ENCODE results near the gene HLX. TPM values are rescaled to one million over a fixed set of nuclear protein-coding genes. Genes with fewer than 3 reads are reported as not detected.

HLX gene
- polyA plus RNA-seq, 1 of the 3 experiments (the other 2 are of a cell fraction): 21.4 TPM

GRCh38 chr1:220915117-220915440 lies 35.8 kb downstream of the HLX start:
- CTCF ChIA-PET: interaction anchor here (1.2 kb wide), 1 partner anchor 288 kb away, joined by 3 read pairs; no protein-coding TSS in a partner anchor
- WGBS (ENCODE audit: low lambda C conversion rate): 77% methylated on average over 4 of the region's 4 CpGs

GRCh38 chr1:220915954-220916353 lies 36.7 kb downstream of the HLX start:
- Histone ChIP-seq H3F3A (replicated peaks; ENCODE audit: insufficient read depth) (no peaks in the 10 kb centered on the region), H3K9ac (no peak overlapping the region), H3K36me3 (replicated peaks in 1 of 2; ENCODE audit: control insufficient read depth in 1 of 2, insufficient read depth in 2 of 2, low read length in 1 of 2) (no peaks in the 10 kb centered on the region), H3K27me3 (ENCODE audit: insufficient read depth) (no peaks in the 10 kb centered on the region), H3K27ac (ENCODE audit: low read depth in 2 of 2, low read length in 1 of 2) (no peak overlapping the region), H3K4me1 (ENCODE audit: control insufficient read depth in 1 of 2, insufficient read depth in 2 of 2, low read depth in 1 of 2, low read length in 1 of 2) (no peaks in the 10 kb centered on the region), H3K79me2 (ENCODE audit: insufficient read depth) (no peaks in the 10 kb centered on the region), H2AFZ (ENCODE audit: low read depth) (no peak overlapping the region), H4K20me1 (ENCODE audit: insufficient read depth) (no peaks in the 10 kb centered on the region), H3K9me2 (no peaks in the 10 kb centered on the region), H3K4me3 (ENCODE audit: low read depth in 2 of 2, low read length in 1 of 2) (no peak overlapping the region), H3K9me3 (no peaks in the 10 kb centered on the region), H3K4me2 (no peak overlapping the region)
- no peak for TF ChIP-seq TEAD4 (IDR thresholded peaks at IDR 0.05; ENCODE audit: borderline replicate concordance, insufficient read depth)
- no peak for TF ChIP-seq NRF1 (IDR thresholded peaks at IDR 0.05; ENCODE audit: low read depth, low read length)
- no peak for TF ChIP-seq FOSL2 (IDR thresholded peaks at IDR 0.05; ENCODE audit: borderline replicate concordance, low read depth)
- TF ChIP-seq EP300 (IDR thresholded peaks at IDR 0.05; ENCODE audit: borderline replicate concordance in 1 of 2, low read depth in 1 of 2, low read length in 1 of 2): no peak
- TF ChIP-seq CTCF (IDR thresholded peaks at IDR 0.05): no peak
- TF ChIP-seq POLR2AphosphoS5 (IDR thresholded peaks at IDR 0.05; ENCODE audit: low read depth, low read length): no peak
- no peak for TF ChIP-seq CHD2 (IDR thresholded peaks at IDR 0.05; ENCODE audit: low read length, partially characterized antibody)
- no peak for TF ChIP-seq MEF2A (IDR thresholded peaks at IDR 0.05; ENCODE audit: borderline replicate concordance, low read depth)
- no peak for TF ChIP-seq SIN3A (IDR thresholded peaks at IDR 0.05; ENCODE audit: borderline replicate concordance, low read depth, low read length)
- no peak for TF ChIP-seq RXRA (IDR thresholded peaks at IDR 0.05; ENCODE audit: borderline replicate concordance, low read depth)
- no peak for TF ChIP-seq MXI1 (IDR thresholded peaks at IDR 0.05; ENCODE audit: low read depth, low read length)
- TF ChIP-seq YY1 (IDR thresholded peaks at IDR 0.05; ENCODE audit: low read depth): no peak
- no peak for TF ChIP-seq NFIC (IDR thresholded peaks at IDR 0.05; ENCODE audit: borderline replicate concordance)
- no peak for TF ChIP-seq RFX5 (IDR thresholded peaks at IDR 0.05; ENCODE audit: low read length)
- WGBS (ENCODE audit: low lambda C conversion rate): 89% methylated on average over 1 of the region's 1 CpG
- ChIA-PET POLR2A (no interaction called here), CTCF (no interaction called here)
- no peak for DNase-seq

More at GRCh38 chr1:220915117-220915440, 35.8 kb downstream of the HLX start:
- POLR2A ChIA-PET: no interaction called here
- Histone ChIP-seq H3F3A (replicated peaks; ENCODE audit: insufficient read depth) (no peaks in the 10 kb centered on the region), H3K4me1 (ENCODE audit: control insufficient read depth in 1 of 2, insufficient read depth in 2 of 2, low read depth in 1 of 2, low read length in 1 of 2) (no peaks in the 10 kb centered on the region), H3K36me3 (replicated peaks in 1 of 2; ENCODE audit: control insufficient read depth in 1 of 2, insufficient read depth in 2 of 2, low read length in 1 of 2) (no peaks in the 10 kb centered on the region), H4K20me1 (ENCODE audit: insufficient read depth) (no peaks in the 10 kb centered on the region), H3K79me2 (ENCODE audit: insufficient read depth) (no peaks in the 10 kb centered on the region), H3K9me3 (no peaks in the 10 kb centered on the region), H3K27ac (ENCODE audit: low read depth in 2 of 2, low read length in 1 of 2) (no peak overlapping the region), H3K4me3 (ENCODE audit: low read depth in 2 of 2, low read length in 1 of 2) (no peak overlapping the region), H2AFZ (ENCODE audit: low read depth) (no peak overlapping the region), H3K9me2 (no peaks in the 10 kb centered on the region), H3K4me2 (no peak overlapping the region), H3K27me3 (ENCODE audit: insufficient read depth) (no peaks in the 10 kb centered on the region), H3K9ac (no peak overlapping the region)
- no peak for TF ChIP-seq GABPA (IDR thresholded peaks at IDR 0.05; ENCODE audit: low read depth)
- TF ChIP-seq IRF3 (IDR thresholded peaks at IDR 0.05; ENCODE audit: low read depth, low read length): no peak
- no peak for TF ChIP-seq RCOR1 (IDR thresholded peaks at IDR 0.05; ENCODE audit: low read length)
- TF ChIP-seq RAD21 (IDR thresholded peaks at IDR 0.05; ENCODE audit: low read length): no peak
- no peak for TF ChIP-seq POLR2AphosphoS5 (IDR thresholded peaks at IDR 0.05; ENCODE audit: low read depth, low read length)
- TF ChIP-seq USF1 (IDR thresholded peaks at IDR 0.05; ENCODE audit: borderline replicate concordance, low read depth): no peak
- no peak for TF ChIP-seq NRF1 (IDR thresholded peaks at IDR 0.05; ENCODE audit: low read depth, low read length)
- TF ChIP-seq FOXJ3 (CRISPR knock-in tag; IDR thresholded peaks at IDR 0.05): no peak
- TF ChIP-seq MXI1 (IDR thresholded peaks at IDR 0.05; ENCODE audit: low read depth, low read length): no peak
- no peak for TF ChIP-seq SMC3 (IDR thresholded peaks at IDR 0.05; ENCODE audit: low read depth, low read length)
- TF ChIP-seq PBX3 (IDR thresholded peaks at IDR 0.05): no peak
- no peak for DNase-seq

All from SK-N-SH (cell line).